Tibial nerve (tissue), 4 donors: ENCODE results near the gene RNF138. TPM values are rescaled to one million over a fixed set of nuclear protein-coding genes. Genes with fewer than 3 reads are reported as not detected.
"Not testable (repeated sequence)": the region's sequence is repeated elsewhere in the genome, so short reads cannot be mapped to it uniquely, and the experiment has no call there.

Source experiments
- DNase-seq, 2 donors: peaks; one replicate each; pipeline ENCODE4 v3.0.0-alpha.2; 2019; ENCODE audit warnings: low spot score in 2 of 2
- H3K27ac ChIP-seq, 4 donors: fragments of 200-600 bp; sonication (generic) in 3 of 4; one replicate each; pipeline ENCODE4 v1.5.1; 2017 to 2019; ENCODE audit warnings: mild to moderate bottlenecking in 1 of 4
- H3K27me3 ChIP-seq, 2 donors: fragments of 200-600 bp; sonication (generic) in 1 of 2; one replicate each; pipeline versions ENCODE4 v1.5.1 to v1.6.0; 2017 to 2019
- H3K36me3 ChIP-seq, 3 donors: fragments of 200-600 bp; sonication (generic); one replicate each; pipeline ENCODE4 v1.5.1; 2018 to 2019
- H3K4me1 ChIP-seq, 4 donors: fragments of 200-600 bp; sonication (generic) in 3 of 4; one replicate each; pipeline ENCODE4 v1.5.1; 2017 to 2019
- H3K4me3 ChIP-seq, 4 donors: fragments of 200-600 bp; sonication (generic) in 3 of 4; one replicate each; pipeline ENCODE4 v1.5.1; 2017 to 2019; ENCODE audit warnings: mild to moderate bottlenecking in 1 of 4, moderate library complexity in 1 of 4
- H3K9me3 ChIP-seq, 4 donors: fragments of 200-600 bp; sonication (generic) in 3 of 4; one replicate each; pipeline ENCODE4 v1.5.1; 2017 to 2019
- EP300 ChIP-seq, 2 donors: sonication (generic); formaldehyde crosslinking; IDR thresholded peaks; one replicate each; pipeline ENCODE4 v1.6.1; 2017; ENCODE audit warnings: antibody characterized with exemption in 2 of 2, mild to moderate bottlenecking in 1 of 2
- POLR2A ChIP-seq, 2 donors: fragments of 450-650 bp; IDR thresholded peaks; one replicate each; pipeline ENCODE4 v1.6.1; 2017; ENCODE audit warnings: antibody characterized with exemption in 2 of 2, mild to moderate bottlenecking in 2 of 2, moderate library complexity in 2 of 2
- WGBS, 2 donors: methylation state at CpG; one replicate each; pipeline ENCODE4 v1.1.5; 2018; 5-methylcytosine and 5-hydroxymethylcytosine counted together
- total RNA-seq, 4 donors: library from RNA; depleted of rRNA; stranded (reverse); fragments of >200 nt; gene quantifications; one replicate each; pipeline ENCODE4 v1.1.0, GENCODE V29; 2016
- TF ChIP-seq, protein P1 (sequence below), 5 experiments: fragments of 200-600 bp in 3 of 5; fragments of 450-650 bp in 2 of 5; sonication (generic) in 3 of 5; IDR thresholded peaks; one replicate each; pipeline ENCODE4 v1.5.1; 2016 to 2019; ENCODE audit warnings: antibody characterized with exemption in 5 of 5, mild to moderate bottlenecking in 3 of 5, moderate library complexity in 2 of 5

The RNF138 gene
- total RNA-seq, 4 donors from 2014 or later, result 7.8 to 31.5 (median 15.1) TPM

DNA sequence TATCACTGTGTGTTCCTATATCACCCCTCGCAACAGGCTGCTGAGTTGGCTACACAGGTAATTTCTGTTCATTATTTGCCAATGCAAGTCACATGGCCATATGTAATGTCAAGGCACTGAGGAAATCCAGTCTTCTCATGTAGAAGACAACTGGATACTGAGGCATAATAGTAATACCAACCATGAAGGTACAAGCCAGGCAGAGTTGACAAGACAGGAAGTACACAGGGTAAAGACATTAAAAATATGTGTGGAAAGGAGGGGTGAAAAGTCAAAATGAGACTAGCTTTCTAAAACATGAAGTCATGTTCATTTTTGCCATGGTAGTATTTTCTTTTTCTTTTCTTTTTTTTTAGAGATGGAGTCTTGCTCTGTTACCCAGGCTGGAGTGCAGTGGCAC lies 17.5 kb upstream of the RNF138 start:
- WGBS, 2 donors, result 88 to 93% methylated on average over 1 of the region's 1 CpG

GRCh38 chr18:32078845-32079244 lies 12.8 kb upstream of the RNF138 start:
- Histone ChIP-seq H3K4me1 (no peaks in the 10 kb centered on the region), H3K27ac (no peak overlapping the region), H3K4me3 (no peak overlapping the region), H3K27me3 (no peaks in the 10 kb centered on the region), H3K9me3 (no peaks in the 10 kb centered on the region), H3K36me3 (no peaks in the 10 kb centered on the region)
- no peak for DNase-seq
- 83 to 91% methylated on average over 2 of the region's 2 CpGs for WGBS, 2 donors
- TF ChIP-seq POLR2A (IDR thresholded peaks at IDR 0.05), result no peak
- TF ChIP-seq, protein P1, sequence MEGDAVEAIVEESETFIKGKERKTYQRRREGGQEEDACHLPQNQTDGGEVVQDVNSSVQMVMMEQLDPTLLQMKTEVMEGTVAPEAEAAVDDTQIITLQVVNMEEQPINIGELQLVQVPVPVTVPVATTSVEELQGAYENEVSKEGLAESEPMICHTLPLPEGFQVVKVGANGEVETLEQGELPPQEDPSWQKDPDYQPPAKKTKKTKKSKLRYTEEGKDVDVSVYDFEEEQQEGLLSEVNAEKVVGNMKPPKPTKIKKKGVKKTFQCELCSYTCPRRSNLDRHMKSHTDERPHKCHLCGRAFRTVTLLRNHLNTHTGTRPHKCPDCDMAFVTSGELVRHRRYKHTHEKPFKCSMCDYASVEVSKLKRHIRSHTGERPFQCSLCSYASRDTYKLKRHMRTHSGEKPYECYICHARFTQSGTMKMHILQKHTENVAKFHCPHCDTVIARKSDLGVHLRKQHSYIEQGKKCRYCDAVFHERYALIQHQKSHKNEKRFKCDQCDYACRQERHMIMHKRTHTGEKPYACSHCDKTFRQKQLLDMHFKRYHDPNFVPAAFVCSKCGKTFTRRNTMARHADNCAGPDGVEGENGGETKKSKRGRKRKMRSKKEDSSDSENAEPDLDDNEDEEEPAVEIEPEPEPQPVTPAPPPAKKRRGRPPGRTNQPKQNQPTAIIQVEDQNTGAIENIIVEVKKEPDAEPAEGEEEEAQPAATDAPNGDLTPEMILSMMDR (IDR thresholded peaks at IDR 0.05), result no peak
- TF ChIP-seq EP300 (IDR thresholded peaks at IDR 0.05), result no peak

More for the DNA sequence above, 17.5 kb upstream of the RNF138 start:
- Histone ChIP-seq H3K27me3 (no peaks in the 10 kb centered on the region), H3K9me3 (no peaks in the 10 kb centered on the region), H3K27ac (no peak overlapping the region), H3K36me3 (peaks cover 0 to 4% (median 2%) of the 10 kb centered on the region in 3 donors), H3K4me1 (no peaks in the 10 kb centered on the region), H3K4me3 (no peak overlapping the region)
- DNase-seq, result no peak
- TF ChIP-seq POLR2A (IDR thresholded peaks at IDR 0.05), result no peak
- no peak for TF ChIP-seq EP300 (IDR thresholded peaks at IDR 0.05)
- TF ChIP-seq, protein P1 (IDR thresholded peaks at IDR 0.05), result no peak

DNA sequence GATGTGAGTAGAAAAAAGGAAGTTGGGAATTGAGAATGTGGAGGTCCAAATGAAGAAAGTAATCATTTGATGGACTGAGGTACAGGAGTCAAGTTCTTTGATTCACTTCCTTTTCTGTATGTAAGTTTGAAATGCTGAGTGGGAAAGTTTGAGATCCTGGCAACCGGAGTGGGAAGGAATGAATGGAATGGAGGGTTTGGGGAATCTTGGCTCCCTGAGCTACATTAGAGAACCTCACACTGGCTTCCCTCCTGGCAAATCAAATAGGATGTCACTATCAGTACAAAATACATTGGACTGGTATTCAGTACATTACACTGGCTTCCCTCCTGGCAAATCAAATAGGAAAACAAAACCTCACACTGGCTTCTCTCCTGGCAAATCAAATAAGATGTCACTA lies 9.8 kb upstream of the RNF138 start:
- TF ChIP-seq EP300 (IDR thresholded peaks at IDR 0.05) (no peak), POLR2A (IDR thresholded peaks at IDR 0.05) (no peak)
- TF ChIP-seq, protein P1 (IDR thresholded peaks at IDR 0.05), result no peak
- H3K4me3 ChIP-seq, result no peak overlapping the region
- no peaks in the 10 kb centered on the region for H3K9me3 ChIP-seq
- no peak overlapping the region for H3K27ac ChIP-seq
- DNase-seq, result no peak
- H3K36me3 ChIP-seq, result no peaks in the 10 kb centered on the region
- 46 to 59% methylated on average over 1 of the region's 1 CpG for WGBS, 2 donors
- peaks cover 0 to 26% (median 2%) of the 10 kb centered on the region in 4 donors for H3K4me1 ChIP-seq
- no peaks in the 10 kb centered on the region for H3K27me3 ChIP-seq

DNA sequence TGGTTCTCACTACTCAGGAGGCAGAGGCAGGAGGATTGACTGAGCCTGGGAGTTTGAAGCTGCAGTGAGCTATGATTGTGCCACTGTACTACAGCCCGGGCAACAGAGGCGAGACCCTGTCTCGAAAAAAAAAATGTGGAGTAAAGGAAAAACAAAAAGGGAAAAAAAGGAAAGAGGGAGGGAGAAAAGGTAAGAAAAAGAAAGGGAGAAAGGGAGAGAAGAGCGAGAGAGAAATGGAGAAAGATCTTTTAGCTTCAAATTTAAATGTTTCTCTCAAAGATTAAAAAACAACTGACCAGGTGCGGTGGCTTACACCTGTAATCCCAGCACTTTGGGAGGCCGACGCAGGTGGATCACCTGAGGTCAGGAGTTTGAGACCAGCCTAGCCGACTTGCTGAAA lies 7.9 kb upstream of the RNF138 start:
- no peaks in the 10 kb centered on the region for H3K36me3 ChIP-seq
- H3K27me3 ChIP-seq, result no peaks in the 10 kb centered on the region
- H3K4me3 ChIP-seq, result no peak overlapping the region
- TF ChIP-seq EP300 (IDR thresholded peaks at IDR 0.05) (no peak), POLR2A (IDR thresholded peaks at IDR 0.05) (no peak)
- TF ChIP-seq, protein P1 (IDR thresholded peaks at IDR 0.05), result no peak
- WGBS, 2 donors, result 97 to 98% methylated on average over 8 of the region's 8 CpGs
- H3K9me3 ChIP-seq, result no peaks in the 10 kb centered on the region
- H3K4me1 ChIP-seq, result peaks cover 0 to 26% (median 2%) of the 10 kb centered on the region in 4 donors
- H3K27ac ChIP-seq, result no peak overlapping the region
- no peak for DNase-seq

DNA sequence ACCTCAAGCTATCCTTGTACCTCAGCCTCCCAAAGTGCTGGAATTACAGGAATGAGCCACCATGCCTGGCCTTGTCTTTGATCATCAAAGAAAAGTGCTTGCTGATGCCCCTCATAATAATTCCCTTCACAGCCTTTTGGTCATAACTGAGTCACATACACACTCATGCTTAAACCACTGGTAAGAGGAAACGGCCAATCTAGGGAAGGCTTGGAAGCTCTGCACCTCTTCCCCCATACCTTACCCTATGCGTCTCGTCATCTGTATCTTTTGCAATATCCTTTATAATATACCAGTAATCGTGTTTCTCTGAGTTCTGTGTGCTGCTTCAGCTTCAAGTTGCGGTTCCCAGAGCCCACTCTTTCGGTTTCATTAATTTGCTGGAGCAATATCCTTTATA lies 4.8 kb upstream of the RNF138 start:
- Histone ChIP-seq H3K4me1 (peaks cover 0 to 31% (median 7%) of the 10 kb centered on the region in 4 donors), H3K9me3 (no peaks in the 10 kb centered on the region), H3K4me3 (no peak overlapping the region), H3K36me3 (no peaks in the 10 kb centered on the region), H3K27ac (no peak overlapping the region), H3K27me3 (no peaks in the 10 kb centered on the region)
- TF ChIP-seq EP300 (IDR thresholded peaks at IDR 0.05), result no peak
- DNase-seq, result no peak
- whole genome bisulfite sequencing, 2 donors, result 78 to 80% methylated on average over 6 of the region's 6 CpGs

- not testable (repeated sequence) for H3K27me3 ChIP-seq, DNase-seq, H3K9me3 ChIP-seq, H3K4me3 ChIP-seq, H3K36me3 ChIP-seq
- Histone ChIP-seq H3K4me1 (peaks cover 0 to 38% (median 15%) of the 10 kb centered on the region in 4 donors), H3K27ac (peak overlapping the region in 1 of 4 donors; percentile 99)
- 94 to 95% methylated on average over 16 of the region's 16 CpGs for WGBS, 2 donors
Observed at GRCh38 chr18:32090831-32091230, 843 bp upstream of the RNF138 start.
